Neuronal stem cell (in vitro differentiated cells): ENCODE data around the gene ITPR1.

Source experiments
- DNase-seq: peaks from one replicate; pipeline ENCODE4 v3.0.0-alpha.2; 2013; ENCODE audit warnings: low spot score
- H2AFZ ChIP-seq: one replicate; pipeline ENCODE4 v1.6.1; 2013; ENCODE audit warnings: mild to moderate bottlenecking, low read length, inconsistent platforms
- H2AK5ac ChIP-seq: 2 replicates; pipeline ENCODE4 v1.6.1; 2013; ENCODE audit warnings: low read depth, mild to moderate bottlenecking, inconsistent platforms, low read length, moderate library complexity, mixed read lengths
- H2BK120ac ChIP-seq: 2 replicates; pipeline ENCODE4 v1.6.1; 2013; ENCODE audit warnings: low read depth, mild to moderate bottlenecking, inconsistent platforms, low read length, moderate library complexity, mixed read lengths
- H2BK12ac ChIP-seq: one replicate; pipeline ENCODE4 v1.6.1; 2013; ENCODE audit warnings: low read length, inconsistent platforms
- H2BK15ac ChIP-seq: 2 replicates; pipeline ENCODE4 v1.6.1; 2013; ENCODE audit warnings: mild to moderate bottlenecking, low read length, inconsistent platforms, mixed read lengths
- H2BK5ac ChIP-seq: one replicate; pipeline ENCODE4 v1.6.1; 2013; ENCODE audit warnings: inconsistent platforms, mild to moderate bottlenecking, low read length, moderate library complexity
- H3K14ac ChIP-seq: one replicate; pipeline ENCODE4 v1.6.1; 2013; ENCODE audit warnings: low read length, inconsistent platforms
- H3K18ac ChIP-seq: 2 replicates; pipeline ENCODE4 v1.6.1; 2013; ENCODE audit warnings: low read length, inconsistent platforms
- H3K23ac ChIP-seq: 2 replicates; pipeline ENCODE4 v1.6.1; 2013; ENCODE audit warnings: low read depth, mild to moderate bottlenecking, mixed read lengths, low read length, inconsistent platforms; ENCODE audit not compliant: poor library complexity
- H3K27ac ChIP-seq: replicated peaks from 3 replicates; pipeline ENCODE4 v1.5.1; 2013; ENCODE audit warnings: low read length, inconsistent platforms
- H3K27me3 ChIP-seq, 3 experiments: 2 replicates each; pipeline ENCODE4 v1.6.1; 2013; ENCODE audit warnings: low read length in 3 of 3, mild to moderate bottlenecking in 2 of 3, inconsistent platforms in 1 of 3, low read depth in 1 of 3, mixed read lengths in 1 of 3, moderate library complexity in 1 of 3; ENCODE audit not compliant: control insufficient read depth in 3 of 3, insufficient read depth in 3 of 3
- H3K36me3 ChIP-seq, 2 donors: replicated peaks in 1 of 2; 2 replicates each; pipeline ENCODE4 v1.6.1; 2013; ENCODE audit warnings: low read length in 2 of 2; ENCODE audit not compliant: control insufficient read depth in 2 of 2, insufficient read depth in 2 of 2
- H3K4ac ChIP-seq: 2 replicates; pipeline ENCODE4 v1.6.1; 2013; ENCODE audit warnings: inconsistent platforms, mild to moderate bottlenecking, low read length, moderate library complexity
- H3K4me1 ChIP-seq, 2 donors: 1 replicate in 1 of 2; 2 replicates in 1 of 2; pipeline ENCODE4 v1.6.1; 2013; ENCODE audit warnings: low read length in 2 of 2, low read depth in 1 of 2; ENCODE audit not compliant: control insufficient read depth in 2 of 2, insufficient read depth in 1 of 2
- H3K4me2 ChIP-seq: one replicate; pipeline ENCODE4 v1.6.1; 2013; ENCODE audit warnings: mild to moderate bottlenecking, low read length, inconsistent platforms; ENCODE audit not compliant: insufficient read depth, poor library complexity, severe bottlenecking
- H3K4me3 ChIP-seq, 2 donors: 2 replicates each; pipeline ENCODE4 v1.5.1; 2013; ENCODE audit warnings: low read length in 2 of 2, mild to moderate bottlenecking in 2 of 2, inconsistent platforms in 1 of 2, moderate library complexity in 1 of 2
- H3K79me1 ChIP-seq: one replicate; pipeline ENCODE4 v1.6.1; 2013; ENCODE audit warnings: low read depth, mild to moderate bottlenecking, inconsistent platforms, low read length, moderate library complexity
- H3K9ac ChIP-seq: one replicate; pipeline ENCODE4 v1.6.1; 2013; ENCODE audit warnings: mild to moderate bottlenecking, low read depth, low read length, inconsistent platforms; ENCODE audit not compliant: poor library complexity
- H3K9me3 ChIP-seq, 2 donors: replicated peaks in 1 of 2; 2 replicates each; pipeline versions ENCODE3 to v1.6.1; 2013; ENCODE audit warnings: low read length in 2 of 2, mild to moderate bottlenecking in 2 of 2, inconsistent platforms in 1 of 2, low read depth in 1 of 2, mixed read lengths in 1 of 2, moderate library complexity in 1 of 2; ENCODE audit not compliant: control insufficient read depth in 2 of 2, insufficient read depth in 1 of 2
- H4K8ac ChIP-seq: one replicate; pipeline ENCODE4 v1.6.1; 2013; ENCODE audit warnings: low read depth, mild to moderate bottlenecking, inconsistent platforms, low read length, moderate library complexity
- H4K91ac ChIP-seq: one replicate; pipeline ENCODE4 v1.6.1; 2013; ENCODE audit warnings: low read length, low read depth, mild to moderate bottlenecking, inconsistent platforms; ENCODE audit not compliant: poor library complexity
- WGBS, 2 donors: extraction: QIAGEN DNeasy Blood & Tissue Kit; methylation state at CpG; one replicate each; pipeline ENCODE4 v1.1.7; 2013; ENCODE audit warnings: missing lambda C conversion rate in 2 of 2, mixed read lengths in 1 of 2; ENCODE audit not compliant: insufficient read length in 2 of 2, insufficient replicate concordance in 1 of 2; ENCODE audit errors: extremely low coverage in 2 of 2; 5-methylcytosine and 5-hydroxymethylcytosine counted together

The ITPR1 gene

GRCh38 chr3:4845882-4846281 is 352.7 kb downstream of the ITPR1 start:
- Histone ChIP-seq H2AFZ (no peak overlapping the region), H4K91ac (no peak overlapping the region), H3K14ac (no peak overlapping the region), H3K9me3 (no peaks in the 10 kb centered on the region), H2AK5ac (no peak overlapping the region), H3K4me3 (no peak overlapping the region), H3K79me1 (no peaks in the 10 kb centered on the region), H3K4me2 (no peak overlapping the region), H3K36me3 (no peaks in the 10 kb centered on the region), H3K4ac (no peak overlapping the region), H2BK120ac (no peak overlapping the region), H2BK12ac (no peak overlapping the region), H2BK15ac (no peak overlapping the region), H3K9ac (no peak overlapping the region), H3K27me3 (no peaks in the 10 kb centered on the region), H3K23ac (no peak overlapping the region), H2BK5ac (no peak overlapping the region), H4K8ac (no peak overlapping the region), H3K18ac (no peak overlapping the region), H3K27ac (no peak overlapping the region), H3K4me1 (no peaks in the 10 kb centered on the region)
- WGBS, 2 donors, result no CpG with 5 or more reads among the region's 3 CpGs
- DNase-seq, result no peak

- no peaks in the 10 kb centered on the region for H3K27me3 ChIP-seq
- no peak overlapping the region for H3K23ac ChIP-seq
- H2BK5ac ChIP-seq, result no peak overlapping the region
- no peak overlapping the region for H4K91ac ChIP-seq
- WGBS, 2 donors, result no CpG with 5 or more reads among the region's 4 CpGs
- H4K8ac ChIP-seq, result no peak overlapping the region
- H3K4me1 ChIP-seq, result no peaks in the 10 kb centered on the region
- H2BK12ac ChIP-seq, result no peak overlapping the region
- no peak overlapping the region for H3K4me3 ChIP-seq
- H3K14ac ChIP-seq, result no peak overlapping the region
- no peak overlapping the region for H2AK5ac ChIP-seq
- no peak overlapping the region for H3K9ac ChIP-seq
- H3K4me2 ChIP-seq, result no peak overlapping the region
- H2BK120ac ChIP-seq, result no peak overlapping the region
- no peaks in the 10 kb centered on the region for H3K79me1 ChIP-seq
- no peak overlapping the region for H2BK15ac ChIP-seq
- H3K9me3 ChIP-seq, result no peaks in the 10 kb centered on the region
- H3K36me3 ChIP-seq, result no peaks in the 10 kb centered on the region
- no peak overlapping the region for H2AFZ ChIP-seq
- no peak for DNase-seq
- no peak overlapping the region for H3K4ac ChIP-seq
- no peak overlapping the region for H3K27ac ChIP-seq
- no peak overlapping the region for H3K18ac ChIP-seq
These were observed 353.4 kb downstream of the ITPR1 start for GRCh38 chr3:4846543-4846942.

DNA sequence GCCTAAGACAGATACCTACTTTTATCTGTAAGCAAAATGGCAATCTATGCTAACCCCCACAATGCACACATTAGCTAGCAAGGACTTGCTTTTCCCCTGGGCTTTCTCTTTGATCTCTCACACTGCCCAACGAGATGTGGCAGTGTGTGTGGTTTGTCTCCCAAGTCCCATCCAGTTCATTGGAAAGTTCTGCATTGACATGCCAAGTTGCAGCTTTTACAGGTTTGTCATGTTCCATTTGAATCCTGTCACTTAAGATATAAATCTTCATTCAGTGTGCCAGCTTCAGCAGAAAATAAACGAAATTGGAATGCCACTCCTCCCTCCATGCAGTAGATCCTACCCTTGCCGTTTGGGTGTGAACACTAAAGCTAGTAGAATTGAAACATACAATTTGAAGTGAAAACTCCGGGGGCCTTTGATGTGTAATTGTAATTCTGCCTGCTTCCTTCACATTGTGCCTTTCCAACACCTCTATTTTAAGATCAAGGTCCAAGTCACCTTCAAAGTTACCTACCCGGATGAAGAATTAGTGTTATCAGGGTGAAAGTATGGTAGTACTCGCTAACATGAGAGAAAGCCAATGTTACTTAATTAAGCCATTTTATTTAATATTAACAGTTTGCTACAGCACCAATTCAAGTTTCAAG is 355.2 kb downstream of the ITPR1 start:
- H3K23ac ChIP-seq, result no peak overlapping the region
- no peak overlapping the region for H3K9ac ChIP-seq
- H3K36me3 ChIP-seq, result no peaks in the 10 kb centered on the region
- H2AK5ac ChIP-seq, result no peak overlapping the region
- no peak overlapping the region for H3K4ac ChIP-seq
- DNase-seq, result no peak
- WGBS, 2 donors, result no CpG with 5 or more reads among the region's 6 CpGs
- no peak overlapping the region for H2AFZ ChIP-seq
- H3K4me2 ChIP-seq, result no peak overlapping the region
- no peak overlapping the region for H4K91ac ChIP-seq
- H3K79me1 ChIP-seq, result no peaks in the 10 kb centered on the region
- H3K4me1 ChIP-seq, result no peaks in the 10 kb centered on the region
- H3K18ac ChIP-seq, result no peak overlapping the region
- no peaks in the 10 kb centered on the region for H3K9me3 ChIP-seq
- no peak overlapping the region for H2BK5ac ChIP-seq
- H2BK12ac ChIP-seq, result no peak overlapping the region
- no peak overlapping the region for H3K4me3 ChIP-seq
- H4K8ac ChIP-seq, result no peak overlapping the region
- no peak overlapping the region for H2BK120ac ChIP-seq
- H3K27ac ChIP-seq, result no peak overlapping the region
- H3K27me3 ChIP-seq, result no peaks in the 10 kb centered on the region
- H3K14ac ChIP-seq, result no peak overlapping the region
- no peak overlapping the region for H2BK15ac ChIP-seq

DNA sequence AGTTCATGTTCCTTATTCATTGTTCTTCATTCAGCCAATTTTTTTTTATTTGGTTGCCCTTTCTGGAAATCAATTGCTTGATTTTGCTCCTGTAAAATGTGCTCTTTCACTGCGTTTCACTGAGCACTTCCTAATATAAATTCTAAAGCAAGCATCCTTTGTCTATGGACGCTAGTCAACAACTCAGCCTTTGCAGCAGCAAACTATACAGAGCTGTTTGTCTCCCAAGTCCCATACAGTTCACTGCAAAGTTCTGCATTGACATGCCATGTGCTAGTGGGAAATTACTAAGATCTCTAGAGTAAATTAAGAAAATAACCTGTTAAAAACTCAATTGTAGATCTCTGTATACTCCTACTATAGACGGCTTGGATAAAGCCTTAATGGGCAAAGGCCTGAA is 356.0 kb downstream of the ITPR1 start:
- Histone ChIP-seq H2BK12ac (no peak overlapping the region), H4K8ac (no peak overlapping the region), H3K27me3 (no peaks in the 10 kb centered on the region), H3K9me3 (no peaks in the 10 kb centered on the region), H3K79me1 (no peaks in the 10 kb centered on the region), H3K4me2 (no peak overlapping the region), H3K27ac (no peak overlapping the region), H2BK5ac (no peak overlapping the region), H2AFZ (no peak overlapping the region), H2BK120ac (no peak overlapping the region), H3K4ac (no peak overlapping the region), H3K4me3 (no peak overlapping the region), H3K18ac (no peak overlapping the region), H2AK5ac (no peak overlapping the region), H3K4me1 (no peaks in the 10 kb centered on the region), H4K91ac (no peak overlapping the region), H3K23ac (no peak overlapping the region), H3K9ac (no peak overlapping the region), H2BK15ac (no peak overlapping the region), H3K36me3 (no peaks in the 10 kb centered on the region), H3K14ac (no peak overlapping the region)
- DNase-seq, result no peak
- no CpG with 5 or more reads among the region's 3 CpGs for WGBS, 2 donors
